Measurements from ENCODE around the gene SLC30A4. TPM values are rescaled to one million over a fixed set of nuclear protein-coding genes. Genes with fewer than 3 reads are reported as not detected.

Gene SLC30A4
- polyA plus RNA-seq (2012; ENCODE audit: insufficient read length, low read depth), result 0.15 TPM

GRCh38 chr15:45522328-45523165 is at the start of gene SLC30A4:
Gene SLC30A4 (minus strand): TSS chr15:45522755. CDS start chr15:45522354, 401 bp downstream.
- TF ChIP-seq FOXP2 (optimal IDR thresholded peaks at IDR 0.05; ENCODE audit: borderline replicate concordance, extremely low read depth, extremely low read length, insufficient read depth), result no peak
- no peak for TF ChIP-seq REST (IDR thresholded peaks at IDR 0.05; ENCODE audit: insufficient read depth in 1 of 2, low read depth in 2 of 2, low read length in 2 of 2)
- no peak for TF ChIP-seq TAF1 (IDR thresholded peaks at IDR 0.05; ENCODE audit: borderline replicate concordance, insufficient read depth, low read length)
- TF ChIP-seq POLR2AphosphoS5 (IDR thresholded peaks at IDR 0.05; ENCODE audit: low read depth, low read length), result no peak
- TF ChIP-seq SIN3A (IDR thresholded peaks at IDR 0.05; ENCODE audit: borderline replicate concordance, insufficient read depth, low read length), result no peak

- TF ChIP-seq FOXP2 (optimal IDR thresholded peaks at IDR 0.05; ENCODE audit: borderline replicate concordance, extremely low read depth, extremely low read length, insufficient read depth) (no peak), POLR2AphosphoS5 (IDR thresholded peaks at IDR 0.05; ENCODE audit: low read depth, low read length) (no peak), TAF1 (IDR thresholded peaks at IDR 0.05; ENCODE audit: borderline replicate concordance, insufficient read depth, low read length) (no peak), SIN3A (IDR thresholded peaks at IDR 0.05; ENCODE audit: borderline replicate concordance, insufficient read depth, low read length) (no peak), REST (IDR thresholded peaks at IDR 0.05; ENCODE audit: insufficient read depth in 1 of 2, low read depth in 2 of 2, low read length in 2 of 2) (no peak)
Measured at GRCh38 chr15:45555934-45556608, 33.5 kb upstream of the SLC30A4 start.

- TF ChIP-seq SIN3A (IDR thresholded peaks at IDR 0.05; ENCODE audit: borderline replicate concordance, insufficient read depth, low read length), result no peak
- no peak for TF ChIP-seq TAF1 (IDR thresholded peaks at IDR 0.05; ENCODE audit: borderline replicate concordance, insufficient read depth, low read length)
- no peak for TF ChIP-seq POLR2AphosphoS5 (IDR thresholded peaks at IDR 0.05; ENCODE audit: low read depth, low read length)
- TF ChIP-seq FOXP2 (optimal IDR thresholded peaks at IDR 0.05; ENCODE audit: borderline replicate concordance, extremely low read depth, extremely low read length, insufficient read depth), result no peak
- no peak for TF ChIP-seq REST (IDR thresholded peaks at IDR 0.05; ENCODE audit: insufficient read depth in 1 of 2, low read depth in 2 of 2, low read length in 2 of 2)
Measured at GRCh38 chr15:45551676-45552075, 29.1 kb upstream of the SLC30A4 start.

GRCh38 chr15:45550436-45550835 is 27.9 kb upstream of the SLC30A4 start:
- no peak for TF ChIP-seq POLR2AphosphoS5 (IDR thresholded peaks at IDR 0.05; ENCODE audit: low read depth, low read length)
- TF ChIP-seq FOXP2 (optimal IDR thresholded peaks at IDR 0.05; ENCODE audit: borderline replicate concordance, extremely low read depth, extremely low read length, insufficient read depth), result no peak
- TF ChIP-seq SIN3A (IDR thresholded peaks at IDR 0.05; ENCODE audit: borderline replicate concordance, insufficient read depth, low read length), result no peak
- no peak for TF ChIP-seq TAF1 (IDR thresholded peaks at IDR 0.05; ENCODE audit: borderline replicate concordance, insufficient read depth, low read length)
- no peak for TF ChIP-seq REST (IDR thresholded peaks at IDR 0.05; ENCODE audit: insufficient read depth in 1 of 2, low read depth in 2 of 2, low read length in 2 of 2)
